Measurements from ENCODE around the gene LIN9. TPM values are rescaled to one million over a fixed set of nuclear protein-coding genes. Genes with fewer than 3 reads are reported as not detected.

LIN9 gene, protein sequence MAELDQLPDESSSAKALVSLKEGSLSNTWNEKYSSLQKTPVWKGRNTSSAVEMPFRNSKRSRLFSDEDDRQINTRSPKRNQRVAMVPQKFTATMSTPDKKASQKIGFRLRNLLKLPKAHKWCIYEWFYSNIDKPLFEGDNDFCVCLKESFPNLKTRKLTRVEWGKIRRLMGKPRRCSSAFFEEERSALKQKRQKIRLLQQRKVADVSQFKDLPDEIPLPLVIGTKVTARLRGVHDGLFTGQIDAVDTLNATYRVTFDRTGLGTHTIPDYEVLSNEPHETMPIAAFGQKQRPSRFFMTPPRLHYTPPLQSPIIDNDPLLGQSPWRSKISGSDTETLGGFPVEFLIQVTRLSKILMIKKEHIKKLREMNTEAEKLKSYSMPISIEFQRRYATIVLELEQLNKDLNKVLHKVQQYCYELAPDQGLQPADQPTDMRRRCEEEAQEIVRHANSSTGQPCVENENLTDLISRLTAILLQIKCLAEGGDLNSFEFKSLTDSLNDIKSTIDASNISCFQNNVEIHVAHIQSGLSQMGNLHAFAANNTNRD
- 8.5 and 9.8 TPM in 2 replicates for total RNA-seq (2013; cell fraction: nucleolus; rRNA removed)
- total RNA-seq (2014; rRNA removed) (7.6 and 9.2 TPM in 2 replicates), total RNA-seq (2014; rRNA removed; fragmentation: Illumina TruSeq; extraction: Trizol) (10.9 and 11.0 TPM in 2 replicates), total RNA-seq (2021) (7.0 and 7.7 TPM in 2 replicates), polyA plus RNA-seq (2011; rRNA removed) (9.0 and 14.4 TPM in 2 replicates), polyA plus RNA-seq (2014; fragmentation: Illumina TruSeq; extraction: Trizol) (9.3 and 14.0 TPM in 2 replicates), polyA plus RNA-seq (2014; fragmentation: Nextera tagmentation; extraction: Ambion mirVana) (1 to 10 TPM; 5.9 to 6.5 TPM), polyA plus RNA-seq (2014; rRNA removed) (4.7 and 7.2 TPM in 2 replicates), polyA plus RNA-seq (2016; fragmentation: Nextera tagmentation; extraction: Ambion mirVana) (10 to 100 TPM; 12.8 to 13.5 TPM), polyA minus RNA-seq (2011; rRNA and poly(A)+ RNA removed) (7.0 and 8.0 TPM in 2 replicates), Bru-seq, nascent RNA (percentile 58 among the genes with signal in this experiment), BruChase-seq, experiment 1, labeled RNA remaining after a 6-hour chase (percentile 48 among the genes with signal in this experiment), BruChase-seq, experiment 2, labeled RNA remaining after a 2-hour chase (percentile 57 among the genes with signal in this experiment)
- 1.1 TPM for polyA plus RNA-seq (2011; ENCODE audit: low read depth)
- 4.0 and 4.7 TPM in 2 replicates for polyA plus RNA-seq (2011; cell fraction: cytosol; rRNA removed)
- polyA plus RNA-seq (2011; cell fraction: nucleus; rRNA removed): 5.1 and 6.4 TPM in 2 replicates
- 1.6 and 3.0 TPM in 2 replicates for polyA plus RNA-seq (2012)
- polyA minus RNA-seq (2011; cell fraction: cytosol; rRNA and poly(A)+ RNA removed): 2.4 and 2.7 TPM in 2 replicates
- polyA minus RNA-seq (2011; cell fraction: nucleus; rRNA and poly(A)+ RNA removed): 3.5 and 7.8 TPM in 2 replicates
- long read RNA-seq, experiment 1, partial matches to known transcripts: 1 of 5 reads
- long read RNA-seq, experiment 1, other reads (novel, unspliced or antisense): 0 of 5 reads
- long read RNA-seq, experiment 2, transcript LIN9-201 (15 exons, 3,567 nt): major isoform, 21 of 49 reads
- long read RNA-seq, experiment 2, transcript LIN9-204 (14 exons, 2,909 nt): minor isoform, 7 of 49 reads
- long read RNA-seq, experiment 2, partial matches to known transcripts: 13 of 49 reads
- long read RNA-seq, experiment 2, other reads (novel, unspliced or antisense): 8 of 49 reads

DNA sequence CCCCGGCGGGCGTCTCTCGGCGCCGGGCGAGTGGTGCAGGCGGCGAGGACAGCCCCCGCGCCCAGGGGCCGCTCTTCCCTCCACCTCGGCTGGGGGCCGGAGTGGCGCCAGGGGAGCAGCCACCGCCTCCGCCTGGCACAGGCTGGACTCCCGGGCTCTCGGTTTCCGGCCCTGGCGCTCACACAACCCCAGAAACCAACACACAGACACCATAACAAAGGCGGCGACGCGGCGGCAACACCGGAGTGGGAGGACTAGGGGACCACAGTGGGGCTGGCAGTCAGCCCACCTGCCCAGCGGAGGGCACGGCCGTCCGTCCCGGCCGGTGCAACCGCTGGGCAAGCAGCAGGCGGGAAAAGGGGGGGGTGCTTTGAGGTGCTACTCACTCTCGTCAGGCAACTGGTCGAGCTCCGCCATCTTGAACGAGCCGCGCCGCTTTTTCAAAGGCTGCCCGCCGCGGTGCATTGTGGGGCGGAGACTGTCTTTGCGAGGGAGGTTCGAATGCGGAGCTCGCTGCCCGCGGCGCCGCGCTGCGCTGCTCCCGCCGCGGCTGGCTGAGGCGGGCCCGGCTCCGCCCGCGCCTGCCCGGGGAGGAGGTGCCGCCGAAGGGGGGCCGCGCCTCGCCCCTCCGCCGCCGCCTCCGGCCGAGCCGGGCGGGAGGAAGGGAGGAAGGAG, at the start of gene LIN9:
Gene LIN9, minus strand, starts transcription at position 442 of the 675 bp plus-strand sequence. Its CDS starts 25 bp downstream, at position 417.
- RAD21 ChIA-PET (ENCODE audit: unreplicated experiment): interaction anchor here (0.9 to 2.1 kb wide), 8 partner anchors 24 to 244 kb away, joined by 3 to 11 read pairs (median 4); partner anchors contain the start of gene PARP1
- Histone ChIP-seq H2AFZ (ENCODE audit: control insufficient read depth, low read depth, low read length) (peak within 1 kb of the TSS; percentile 97), H3K79me2 (ENCODE audit: control insufficient read depth, insufficient read depth, low read length) (peaks cover 34% of the 10 kb centered on the region), H3K4me1 (ENCODE audit: control insufficient read depth, insufficient read depth, low read length) (peaks cover 3% of the 10 kb centered on the region; the same call in 1 of the 2 replicates), H3K9ac (ENCODE audit: control insufficient read depth, insufficient read depth, low read length) (peak within 1 kb of the TSS; percentile 94), H3K4me3 (peak within 1 kb of the TSS; percentile 98), H3K36me3 (ENCODE audit: control insufficient read depth in 2 of 2, insufficient read depth in 2 of 2, low read length in 1 of 2) (no peaks in the 10 kb centered on the region), H3K27ac (ENCODE audit: control insufficient read depth, insufficient read depth) (peak within 1 kb of the TSS; percentile 92), H4K20me1 (ENCODE audit: control insufficient read depth, insufficient read depth) (no peaks in the 10 kb centered on the region), H3K27me3 (replicated peaks in 1 of 2; ENCODE audit: control insufficient read depth in 2 of 2, insufficient read depth in 2 of 2, low read length in 1 of 2) (no peaks in the 10 kb centered on the region), H3K9me3 (replicated peaks; ENCODE audit: control insufficient read depth, insufficient read depth, low read length) (no peaks in the 10 kb centered on the region), H3K4me2 (ENCODE audit: control insufficient read depth, insufficient read depth) (peak within 1 kb of the TSS; percentile 92)
- ATAC-seq (peak; percentile 84), FAIRE-seq (peak; percentile 80), DNase-seq (ENCODE audit: low read depth, low spot score) (peak; percentile 46)
- in situ Hi-C loops (cut with MboI): no loop called here
- POLR2A ChIA-PET: interaction anchor here (0.5 to 1.9 kb wide), 7 partner anchors 24 to 309 kb away, joined by 3 to 4 read pairs (median 3); partner anchors contain the start of genes H3-3A, PARP1 and SDE2
- under 1% methylated on average over 58 of the region's 77 CpGs for WGBS (ENCODE audit: insufficient coverage, insufficient replicate concordance, low lambda C conversion rate, missing lambda C conversion rate)
- CTCF ChIA-PET: interaction anchor here (0.8 to 1.5 kb wide), 7 partner anchors 10 to 188 kb away, joined by 3 to 14 read pairs (median 4); partner anchors contain the start of gene PARP1
- BruUV-seq (replicated peaks): no TSS peak
- intact Hi-C loops (cut with micrococcal nuclease; ENCODE audit: unreplicated experiment): loop anchor here (10.0 kb wide), 1 partner anchor 184 kb away; no protein-coding TSS in a partner anchor
- SMC1A ChIA-PET (ENCODE audit: uncharacterized antibody, unreplicated experiment): interaction anchor here (1.1 to 2.2 kb wide), 4 partner anchors 24 to 183 kb away, joined by 3 to 6 read pairs (median 5); no protein-coding TSS in a partner anchor
- no peak for TF ChIP-seq STAT1 (conservative IDR thresholded peaks at IDR 0.05)
- peak; percentile 13 for TF ChIP-seq RELA (IDR thresholded peaks at IDR 0.05; ENCODE audit: borderline replicate concordance, partially characterized antibody)
- TF ChIP-seq BHLHE40 (IDR thresholded peaks at IDR 0.05; ENCODE audit: borderline replicate concordance in 1 of 2, low read depth in 2 of 2, low read length in 1 of 2): peak in 1 of 2 experiments; percentile 41; a peak in 1 of 4 replicates
- no peak for TF ChIP-seq NFIC (IDR thresholded peaks at IDR 0.05; ENCODE audit: low read depth, low read length)
- TF ChIP-seq MXI1 (IDR thresholded peaks at IDR 0.05; ENCODE audit: low read depth, low read length): peak; percentile 93
- no peak for TF ChIP-seq NFYA (IDR thresholded peaks at IDR 0.05; ENCODE audit: borderline replicate concordance, low read depth, low read length)
- TF ChIP-seq BACH1 (IDR thresholded peaks at IDR 0.05; ENCODE audit: borderline replicate concordance): 0 out of 2 replicates have a peak, but pooled peaks have one; percentile 32
- TF ChIP-seq CHD2 (IDR thresholded peaks at IDR 0.05; ENCODE audit: borderline replicate concordance, low read depth, low read length): 0 out of 2 replicates have a peak, but pooled peaks have one; percentile 24
- TF ChIP-seq CREB1 (IDR thresholded peaks at IDR 0.05; ENCODE audit: low read depth): peak; percentile 37; the same call in 1 of the 2 replicates
- no peak for TF ChIP-seq ZNF274 (IDR thresholded peaks at IDR 0.05; ENCODE audit: insufficient read depth, insufficient read length)
- TF ChIP-seq SMARCA5 (IDR thresholded peaks at IDR 0.05): 0 out of 2 replicates have a peak, but pooled peaks have one; percentile 68
- peak; percentile 68; the same call in 1 of the 2 replicates for TF ChIP-seq GATAD2B (conservative IDR thresholded peaks at IDR 0.05; ENCODE audit: low read depth)
- no peak for TF ChIP-seq CHD4 (IDR thresholded peaks at IDR 0.05)
- 0 out of 3 replicates have a peak, but pooled peaks of 1 of the 2 experiments have one; percentile 7 for TF ChIP-seq EGR1 (IDR thresholded peaks at IDR 0.05; ENCODE audit: borderline replicate concordance in 1 of 2, low read depth in 2 of 2, low read length in 2 of 2)
- no peak for TF ChIP-seq SUPT20H (IDR thresholded peaks at IDR 0.05; ENCODE audit: borderline replicate concordance, control insufficient read depth, low read depth, low read length)

All from GM12878 (cell line).